ENCODE measurements around the gene HDAC3. TPM values are rescaled to one million over a fixed set of nuclear protein-coding genes. Genes with fewer than 3 reads are reported as not detected.

HDAC3 gene
- total RNA-seq, 6 experiments from 2014 or later, result 18.2 to 26.5 (median 23.3) TPM

DNA sequence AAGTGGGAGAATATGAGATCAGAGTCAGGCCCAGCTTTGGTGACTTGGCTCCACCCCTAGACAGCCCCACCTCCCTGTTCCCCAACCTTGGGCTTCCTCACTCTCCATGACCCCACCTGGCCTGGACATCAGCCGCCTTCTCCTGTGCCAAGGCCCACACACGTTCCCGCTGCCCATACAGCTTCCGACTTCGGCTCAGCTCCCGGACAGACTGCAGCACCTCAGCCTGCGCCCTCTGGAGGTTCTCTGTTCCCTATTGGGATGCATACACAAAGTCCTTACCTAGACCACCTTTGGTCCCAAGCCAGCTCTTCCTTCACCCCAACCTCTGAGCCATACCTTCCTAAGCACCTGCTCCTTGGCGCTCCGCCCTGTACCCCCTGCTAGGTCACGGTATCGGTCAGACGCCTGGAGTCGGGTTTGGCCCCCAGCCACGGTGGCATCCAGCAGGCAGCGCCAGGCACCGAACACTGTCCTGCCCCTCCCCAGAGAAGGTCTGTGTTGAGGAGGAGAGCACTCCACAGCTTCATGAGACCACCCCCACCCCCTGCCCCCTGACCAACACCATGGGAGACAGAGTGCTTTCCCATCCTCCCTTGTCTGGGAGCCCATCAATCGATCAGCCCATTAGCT lies 12.5 kb upstream of the HDAC3 start:
- no peak overlapping the region for H3K4me3 ChIP-seq
- no peaks in the 10 kb centered on the region for H3K9me3 ChIP-seq
- no peaks in the 10 kb centered on the region for H3K27me3 ChIP-seq
- WGBS (ENCODE audit: insufficient coverage, low coverage, low lambda C conversion rate, missing lambda C conversion rate), result 100% methylated on average over 6 of the region's 17 CpGs
- TF ChIP-seq POLR2A (IDR thresholded peaks at IDR 0.05), result no peak
- TF ChIP-seq, protein P1, sequence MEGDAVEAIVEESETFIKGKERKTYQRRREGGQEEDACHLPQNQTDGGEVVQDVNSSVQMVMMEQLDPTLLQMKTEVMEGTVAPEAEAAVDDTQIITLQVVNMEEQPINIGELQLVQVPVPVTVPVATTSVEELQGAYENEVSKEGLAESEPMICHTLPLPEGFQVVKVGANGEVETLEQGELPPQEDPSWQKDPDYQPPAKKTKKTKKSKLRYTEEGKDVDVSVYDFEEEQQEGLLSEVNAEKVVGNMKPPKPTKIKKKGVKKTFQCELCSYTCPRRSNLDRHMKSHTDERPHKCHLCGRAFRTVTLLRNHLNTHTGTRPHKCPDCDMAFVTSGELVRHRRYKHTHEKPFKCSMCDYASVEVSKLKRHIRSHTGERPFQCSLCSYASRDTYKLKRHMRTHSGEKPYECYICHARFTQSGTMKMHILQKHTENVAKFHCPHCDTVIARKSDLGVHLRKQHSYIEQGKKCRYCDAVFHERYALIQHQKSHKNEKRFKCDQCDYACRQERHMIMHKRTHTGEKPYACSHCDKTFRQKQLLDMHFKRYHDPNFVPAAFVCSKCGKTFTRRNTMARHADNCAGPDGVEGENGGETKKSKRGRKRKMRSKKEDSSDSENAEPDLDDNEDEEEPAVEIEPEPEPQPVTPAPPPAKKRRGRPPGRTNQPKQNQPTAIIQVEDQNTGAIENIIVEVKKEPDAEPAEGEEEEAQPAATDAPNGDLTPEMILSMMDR (IDR thresholded peaks at IDR 0.05), result no peak
- H3K4me1 ChIP-seq, result no peaks in the 10 kb centered on the region
- no peak for ATAC-seq
- intact Hi-C loops (cut with DNase I), result no loop called here
- peak in 1 of 3 donors; percentile 56 for DNase-seq
- no peak overlapping the region for H3K27ac ChIP-seq
- no peaks in the 10 kb centered on the region for H3K36me3 ChIP-seq

DNA sequence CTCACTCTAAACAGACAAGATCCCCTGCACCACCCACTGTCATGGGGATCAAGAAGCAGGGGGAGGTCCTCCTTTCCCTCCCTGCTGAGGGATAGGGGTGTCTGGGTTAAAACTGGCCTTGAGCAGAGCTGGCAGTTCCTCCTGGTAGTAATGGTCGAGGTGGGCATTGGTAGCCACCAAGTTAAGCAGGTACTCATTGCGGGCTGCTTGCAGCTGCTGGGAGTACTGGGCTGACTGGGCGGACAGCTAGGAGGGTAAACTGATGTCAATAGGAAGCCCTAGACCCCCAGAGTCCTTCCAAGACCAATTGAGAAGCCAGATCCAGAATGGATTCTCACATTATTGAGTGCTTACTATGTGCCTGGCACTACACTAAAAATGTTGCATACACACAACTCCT lies 11.2 kb upstream of the HDAC3 start:
- ATAC-seq, result no peak
- Histone ChIP-seq H3K4me3 (no peak overlapping the region), H3K36me3 (no peaks in the 10 kb centered on the region), H3K9me3 (no peaks in the 10 kb centered on the region), H3K4me1 (no peaks in the 10 kb centered on the region), H3K27me3 (no peaks in the 10 kb centered on the region), H3K27ac (no peak overlapping the region)
- TF ChIP-seq, protein P1 (IDR thresholded peaks at IDR 0.05), result no peak
- TF ChIP-seq POLR2A (IDR thresholded peaks at IDR 0.05), result no peak
- DNase-seq, result no peak
- no CpG with 5 or more reads among the region's 3 CpGs for WGBS (ENCODE audit: insufficient coverage, low coverage, low lambda C conversion rate, missing lambda C conversion rate)
- intact Hi-C loops (cut with DNase I), result no loop called here

DNA sequence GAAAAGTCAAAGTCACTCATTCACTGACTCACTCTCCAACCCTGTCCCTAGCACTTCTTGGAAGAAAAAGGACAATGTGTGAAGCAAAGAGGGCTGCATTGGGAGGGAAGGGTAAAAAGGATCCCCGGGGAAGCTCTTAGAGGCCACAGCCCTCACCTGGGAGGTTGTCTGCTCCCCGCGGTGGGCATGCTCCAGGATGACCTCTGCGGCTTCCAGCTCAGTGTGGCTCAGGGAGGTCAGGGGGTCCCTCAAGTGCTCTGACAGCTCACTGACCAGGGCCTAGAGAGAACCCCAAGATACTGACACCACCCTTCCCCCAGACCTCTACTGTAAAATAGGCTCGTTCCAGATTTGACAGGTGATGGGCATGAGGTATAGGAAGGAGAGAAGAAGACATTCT lies 10.6 kb upstream of the HDAC3 start:
- intact Hi-C loops (cut with DNase I), result no loop called here
- Histone ChIP-seq H3K9me3 (no peaks in the 10 kb centered on the region), H3K4me1 (no peaks in the 10 kb centered on the region), H3K27me3 (no peaks in the 10 kb centered on the region), H3K36me3 (no peaks in the 10 kb centered on the region), H3K4me3 (no peak overlapping the region), H3K27ac (no peak overlapping the region)
- 75% methylated on average over 1 of the region's 5 CpGs for WGBS (ENCODE audit: insufficient coverage, low coverage, low lambda C conversion rate, missing lambda C conversion rate)
- no peak for ATAC-seq
- DNase-seq, result no peak
- TF ChIP-seq, protein P1 (IDR thresholded peaks at IDR 0.05), result no peak
- no peak for TF ChIP-seq POLR2A (IDR thresholded peaks at IDR 0.05)

DNA sequence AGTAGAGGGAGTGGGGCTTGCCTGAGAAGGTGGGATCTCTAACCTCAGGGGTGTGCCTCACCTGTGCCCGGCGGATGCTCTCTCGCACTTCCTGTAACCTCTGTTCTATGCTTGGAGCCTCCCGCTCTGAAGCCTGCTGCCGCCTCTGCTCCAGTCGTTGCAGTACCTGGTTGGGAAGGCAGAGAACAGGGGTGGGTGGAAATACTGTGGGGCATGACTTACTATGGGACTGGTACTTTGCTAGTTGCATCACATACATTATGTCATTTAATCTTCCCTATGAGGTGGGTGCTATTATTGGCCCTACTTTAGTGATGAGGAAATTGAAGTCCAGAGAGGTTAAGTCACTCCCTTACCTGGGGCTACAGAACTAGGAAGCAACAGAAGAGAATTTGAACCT lies 9.4 kb upstream of the HDAC3 start:
- H3K36me3 ChIP-seq, result no peaks in the 10 kb centered on the region
- no peak for ATAC-seq
- WGBS (ENCODE audit: insufficient coverage, low coverage, low lambda C conversion rate, missing lambda C conversion rate), result 95% methylated on average over 6 of the region's 6 CpGs
- no peak overlapping the region for H3K27ac ChIP-seq
- TF ChIP-seq, protein P1 (IDR thresholded peaks at IDR 0.05), result no peak
- TF ChIP-seq POLR2A (IDR thresholded peaks at IDR 0.05), result no peak
- no peak overlapping the region for H3K4me3 ChIP-seq
- H3K27me3 ChIP-seq, result no peaks in the 10 kb centered on the region
- H3K9me3 ChIP-seq, result no peaks in the 10 kb centered on the region
- intact Hi-C loops (cut with DNase I), result no loop called here
- no peaks in the 10 kb centered on the region for H3K4me1 ChIP-seq
- no peak for DNase-seq
